ENCODE measurements around the gene SLC49A4. TPM values are rescaled to one million over a fixed set of nuclear protein-coding genes. Genes with fewer than 3 reads are reported as not detected.

SLC49A4 gene
- total RNA-seq, 1 experiment from 2014 or later: 14.1 TPM

DNA sequence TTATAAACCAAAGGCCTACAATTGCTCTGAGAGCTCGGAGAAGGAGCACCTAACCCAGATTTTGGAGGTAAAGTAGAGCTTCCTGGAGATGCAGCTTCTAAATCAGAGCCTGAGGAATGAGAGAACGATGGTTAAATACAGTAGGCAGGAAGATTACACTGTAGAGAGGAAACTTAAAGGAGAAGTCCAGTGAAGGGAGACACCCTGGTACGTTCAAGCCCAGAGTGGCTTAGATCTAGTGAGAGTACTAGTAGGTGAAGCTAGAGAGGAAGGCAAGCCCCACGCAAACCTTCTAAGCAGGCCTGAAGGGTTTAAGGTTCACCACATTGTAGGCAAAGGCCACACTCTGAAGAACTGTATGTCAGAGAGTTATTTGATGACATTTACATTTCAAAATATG, 33.4 kb downstream of the SLC49A4 start:
- TF ChIP-seq EZH2 (IDR thresholded peaks at IDR 0.05; ENCODE audit: borderline replicate concordance, low read depth, low read length, poor library complexity, severe bottlenecking): no peak
- TF ChIP-seq, protein P1, sequence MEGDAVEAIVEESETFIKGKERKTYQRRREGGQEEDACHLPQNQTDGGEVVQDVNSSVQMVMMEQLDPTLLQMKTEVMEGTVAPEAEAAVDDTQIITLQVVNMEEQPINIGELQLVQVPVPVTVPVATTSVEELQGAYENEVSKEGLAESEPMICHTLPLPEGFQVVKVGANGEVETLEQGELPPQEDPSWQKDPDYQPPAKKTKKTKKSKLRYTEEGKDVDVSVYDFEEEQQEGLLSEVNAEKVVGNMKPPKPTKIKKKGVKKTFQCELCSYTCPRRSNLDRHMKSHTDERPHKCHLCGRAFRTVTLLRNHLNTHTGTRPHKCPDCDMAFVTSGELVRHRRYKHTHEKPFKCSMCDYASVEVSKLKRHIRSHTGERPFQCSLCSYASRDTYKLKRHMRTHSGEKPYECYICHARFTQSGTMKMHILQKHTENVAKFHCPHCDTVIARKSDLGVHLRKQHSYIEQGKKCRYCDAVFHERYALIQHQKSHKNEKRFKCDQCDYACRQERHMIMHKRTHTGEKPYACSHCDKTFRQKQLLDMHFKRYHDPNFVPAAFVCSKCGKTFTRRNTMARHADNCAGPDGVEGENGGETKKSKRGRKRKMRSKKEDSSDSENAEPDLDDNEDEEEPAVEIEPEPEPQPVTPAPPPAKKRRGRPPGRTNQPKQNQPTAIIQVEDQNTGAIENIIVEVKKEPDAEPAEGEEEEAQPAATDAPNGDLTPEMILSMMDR (conservative IDR thresholded peaks at IDR 0.05; ENCODE audit: low read depth, low read length): no peak
- Histone ChIP-seq H3K4me1 (ENCODE audit: insufficient read depth, low read length, poor library complexity, severe bottlenecking) (no peaks in the 10 kb centered on the region), H3K9me3 (ENCODE audit: low read depth, low read length, poor library complexity, severe bottlenecking) (no peaks in the 10 kb centered on the region), H3K27me3 (replicated peaks; ENCODE audit: insufficient read depth, low read depth, low read length, poor library complexity) (no peaks in the 10 kb centered on the region), H3K27ac (ENCODE audit: low read depth, low read length, poor library complexity, severe bottlenecking) (no peak overlapping the region), H3K4me3 (ENCODE audit: low read depth, low read length, poor library complexity, severe bottlenecking) (no peak overlapping the region), H3K36me3 (ENCODE audit: insufficient read depth, low read length, poor library complexity, severe bottlenecking) (no peaks in the 10 kb centered on the region)
- CTCF ChIA-PET: no interaction called here
- intact Hi-C loops (cut with micrococcal nuclease; ENCODE audit: unreplicated experiment): no loop called here
- POLR2A ChIA-PET (ENCODE audit: low non-redundant PET): no interaction called here
- no TSS peak for BruUV-seq (replicated peaks)
- DNase-seq (ENCODE audit: low spot score): no peak

DNA sequence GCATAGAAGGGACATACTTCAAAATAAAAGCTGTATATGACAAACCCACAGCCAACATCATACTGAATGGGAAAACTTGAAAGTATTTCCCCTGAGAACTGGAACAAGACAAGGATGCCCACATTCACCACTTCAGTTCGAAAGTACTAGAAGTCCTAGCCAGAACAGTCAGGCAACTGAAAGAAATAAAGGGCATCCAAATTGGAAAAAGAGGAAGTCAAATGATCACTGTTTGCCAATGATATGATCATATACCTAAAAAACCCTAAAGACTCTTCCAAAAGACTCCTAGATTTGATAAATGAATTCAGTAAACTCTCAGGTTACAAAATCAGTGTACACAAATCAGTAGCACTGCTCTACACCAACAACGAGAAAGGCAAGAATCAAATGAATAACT, 40.7 kb downstream of the SLC49A4 start:
- Histone ChIP-seq H3K36me3 (ENCODE audit: insufficient read depth, low read length, poor library complexity, severe bottlenecking) (no peaks in the 10 kb centered on the region), H3K27ac (ENCODE audit: low read depth, low read length, poor library complexity, severe bottlenecking) (no peak overlapping the region), H3K27me3 (replicated peaks; ENCODE audit: insufficient read depth, low read depth, low read length, poor library complexity) (no peaks in the 10 kb centered on the region), H3K4me3 (ENCODE audit: low read depth, low read length, poor library complexity, severe bottlenecking) (no peak overlapping the region), H3K4me1 (ENCODE audit: insufficient read depth, low read length, poor library complexity, severe bottlenecking) (no peaks in the 10 kb centered on the region), H3K9me3 (ENCODE audit: low read depth, low read length, poor library complexity, severe bottlenecking) (no peaks in the 10 kb centered on the region)
- no TSS peak for BruUV-seq (replicated peaks)
- no peak for DNase-seq (ENCODE audit: low spot score)
- ChIA-PET POLR2A (ENCODE audit: low non-redundant PET) (no interaction called here), CTCF (no interaction called here)
- intact Hi-C loops (cut with micrococcal nuclease; ENCODE audit: unreplicated experiment): no loop called here
- no peak for TF ChIP-seq EZH2 (IDR thresholded peaks at IDR 0.05; ENCODE audit: borderline replicate concordance, low read depth, low read length, poor library complexity, severe bottlenecking)
- TF ChIP-seq, protein P1 (conservative IDR thresholded peaks at IDR 0.05; ENCODE audit: low read depth, low read length): no peak

DNA sequence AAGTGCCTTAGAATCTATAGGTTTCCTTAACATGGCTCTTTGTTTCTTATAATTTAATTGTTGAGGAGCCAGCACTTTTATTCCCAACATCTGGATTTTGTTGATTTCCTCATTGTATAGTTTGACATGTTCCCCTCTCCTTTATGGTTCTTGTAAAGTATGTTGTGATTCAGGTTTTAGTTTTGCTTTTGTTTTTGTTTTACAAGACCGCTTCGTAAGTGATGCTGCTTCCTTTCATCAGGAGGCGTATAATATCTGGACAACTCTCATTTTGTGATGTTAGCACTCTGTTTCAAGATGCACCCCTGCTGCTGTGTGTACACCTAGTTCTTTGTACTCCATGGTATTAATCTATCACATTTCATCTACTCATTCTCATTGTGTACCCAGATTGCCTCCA, 48.7 kb downstream of the SLC49A4 start:
- H3K27me3 ChIP-seq (replicated peaks; ENCODE audit: insufficient read depth, low read depth, low read length, poor library complexity): no peaks in the 10 kb centered on the region
- no TSS peak for BruUV-seq (replicated peaks)
- H3K4me1 ChIP-seq (ENCODE audit: insufficient read depth, low read length, poor library complexity, severe bottlenecking): no peaks in the 10 kb centered on the region
- TF ChIP-seq, protein P1 (conservative IDR thresholded peaks at IDR 0.05; ENCODE audit: low read depth, low read length): no peak
- no peak for TF ChIP-seq EZH2 (IDR thresholded peaks at IDR 0.05; ENCODE audit: borderline replicate concordance, low read depth, low read length, poor library complexity, severe bottlenecking)
- ChIA-PET CTCF (no interaction called here), POLR2A (ENCODE audit: low non-redundant PET) (no interaction called here)
- no peak for DNase-seq (ENCODE audit: low spot score)
- no peaks in the 10 kb centered on the region for H3K9me3 ChIP-seq (ENCODE audit: low read depth, low read length, poor library complexity, severe bottlenecking)
- intact Hi-C loops (cut with micrococcal nuclease; ENCODE audit: unreplicated experiment): no loop called here
- no peak overlapping the region for H3K27ac ChIP-seq (ENCODE audit: low read depth, low read length, poor library complexity, severe bottlenecking)
- no peak overlapping the region for H3K4me3 ChIP-seq (ENCODE audit: low read depth, low read length, poor library complexity, severe bottlenecking)
- no peaks in the 10 kb centered on the region for H3K36me3 ChIP-seq (ENCODE audit: insufficient read depth, low read length, poor library complexity, severe bottlenecking)
